GM23248 (cell line): ENCODE results near the gene LDB2. TPM values are rescaled to one million over a fixed set of nuclear protein-coding genes. Genes with fewer than 3 reads are reported as not detected.
A peak's percentile ranks its signal among the peaks of the same experiment; 100 is the strongest.

Experiments
- DNase-seq: peaks from one replicate; pipeline ENCODE4 v3.0.0-alpha.2; 2015
- H2AFZ ChIP-seq: fragments of 200-600 bp; sonication (generic); 2 replicates; pipeline ENCODE4 v1.6.1; 2016; ENCODE audit warnings: antibody characterized with exemption
- H3F3A ChIP-seq: fragments of 200-600 bp; sonication (generic); 2 replicates; pipeline ENCODE4 v1.6.1; 2016; ENCODE audit warnings: mild to moderate bottlenecking, antibody characterized with exemption, mixed run types; ENCODE audit not compliant: insufficient read depth
- H3K27ac ChIP-seq: fragments of 200-600 bp; sonication (generic); 2 replicates; pipeline ENCODE4 v1.5.1; 2016; ENCODE audit warnings: mild to moderate bottlenecking
- H3K27me3 ChIP-seq: fragments of 200-600 bp; sonication (generic); replicated peaks from 2 replicates; pipeline ENCODE4 v1.6.1; 2016; ENCODE audit warnings: mild to moderate bottlenecking; ENCODE audit not compliant: insufficient read depth
- H3K36me3 ChIP-seq: fragments of 200-600 bp; sonication (generic); 2 replicates; pipeline ENCODE4 v1.6.1; 2016; ENCODE audit warnings: low read depth, mild to moderate bottlenecking
- H3K4me1 ChIP-seq: fragments of 200-600 bp; sonication (generic); 2 replicates; pipeline ENCODE4 v1.6.1; 2016; ENCODE audit warnings: mild to moderate bottlenecking; ENCODE audit not compliant: insufficient read depth
- H3K4me2 ChIP-seq: fragments of 200-600 bp; sonication (generic); one replicate; pipeline ENCODE4 v1.6.1; 2016; ENCODE audit warnings: mild to moderate bottlenecking; ENCODE audit not compliant: unreplicated experiment
- H3K4me3 ChIP-seq: fragments of 200-600 bp; sonication (generic); 2 replicates; pipeline ENCODE4 v1.5.1; 2016; ENCODE audit warnings: mild to moderate bottlenecking
- H3K79me2 ChIP-seq: fragments of 200-600 bp; sonication (generic); 2 replicates; pipeline ENCODE4 v1.6.1; 2016; ENCODE audit warnings: mild to moderate bottlenecking; ENCODE audit not compliant: insufficient read depth
- H3K9ac ChIP-seq: fragments of 200-600 bp; sonication (generic); 2 replicates; pipeline ENCODE4 v1.6.1; 2016; ENCODE audit warnings: mild to moderate bottlenecking
- H3K9me2 ChIP-seq: fragments of 200-600 bp; sonication (generic); 2 replicates; pipeline ENCODE4 v1.6.1; 2016; ENCODE audit warnings: mixed run types, mild to moderate bottlenecking, moderate library complexity; ENCODE audit not compliant: insufficient read depth
- H3K9me3 ChIP-seq: fragments of 200-600 bp; sonication (generic); one replicate; pipeline ENCODE4 v1.6.1; 2017; ENCODE audit warnings: low read depth
- H4K20me1 ChIP-seq: fragments of 200-600 bp; sonication (generic); 2 replicates; pipeline ENCODE4 v1.6.0; 2016; ENCODE audit not compliant: insufficient read depth
- EZH2 ChIP-seq: fragments of 200-600 bp; sonication (generic); IDR thresholded peaks from 2 replicates; pipeline ENCODE4 v1.6.1; 2018; ENCODE audit warnings: antibody characterized with exemption, mild to moderate bottlenecking; ENCODE audit not compliant: insufficient read depth, poor library complexity, severe bottlenecking
- EZH2phosphoT487 ChIP-seq: fragments of 200-600 bp; sonication (generic); IDR thresholded peaks from 2 replicates; pipeline ENCODE4 v1.6.1; 2018; ENCODE audit warnings: antibody characterized with exemption, moderate library complexity, mild to moderate bottlenecking, low read depth; ENCODE audit not compliant: insufficient read depth
- WGBS, 2 experiments: methylation state at CpG; one replicate each; pipeline ENCODE4 v1.1.6; 2015 to 2017; ENCODE audit warnings: low lambda C conversion rate in 2 of 2, low coverage in 1 of 2; ENCODE audit errors: missing lambda C conversion rate in 2 of 2; 5-methylcytosine and 5-hydroxymethylcytosine counted together
- in situ Hi-C: fragments of 300-500 bp; cut with MboI; formaldehyde crosslinking; loops from 2 replicates; pipeline ENCODE4 v1.15.0; 2020
- polyA plus RNA-seq: library from polyadenylated mRNA; unstranded; fragments of >200 nt; fragmentation: Nextera tagmentation; extraction: Ambion mirVana; gene quantifications from 2 replicates; pipeline ENCODE4 v1.2.1, GENCODE V29; 2016
- total RNA-seq: library from RNA; depleted of rRNA; stranded (reverse); fragments of >200 nt; shearing (Covaris generic); gene quantifications from 2 replicates; pipeline ENCODE4 v1.2.3, GENCODE V29; 2014

LDB2 gene
- total and polyA plus RNA-seq, 2 experiments from 2014 or later: 52.8 to 76.6 TPM

GRCh38 chr4:16764622-16765021, 133.8 kb downstream of the LDB2 start:
- WGBS, 2 experiments: 84 to 86% methylated on average over 6 of the region's 6 CpGs
- Histone ChIP-seq H3K9me3 (no peaks in the 10 kb centered on the region), H3K27ac (no peak overlapping the region), H3K9me2 (no peaks in the 10 kb centered on the region), H4K20me1 (no peaks in the 10 kb centered on the region), H3K4me2 (no peak overlapping the region), H3K4me3 (no peak overlapping the region), H3K36me3 (no peaks in the 10 kb centered on the region), H3F3A (peaks cover 31% of the 10 kb centered on the region), H3K27me3 (no peaks in the 10 kb centered on the region), H3K79me2 (peaks cover 28% of the 10 kb centered on the region), H2AFZ (no peak overlapping the region), H3K9ac (no peak overlapping the region), H3K4me1 (peaks cover 28% of the 10 kb centered on the region)
- in situ Hi-C loops: no loop called here
- no peak for TF ChIP-seq EZH2phosphoT487
- TF ChIP-seq EZH2: no peak
- DNase-seq: peak; percentile 40

GRCh38 chr4:16760617-16761363, 137.7 kb downstream of the LDB2 start:
- peaks cover 26% of the 10 kb centered on the region for H3K79me2 ChIP-seq
- no peaks in the 10 kb centered on the region for H3K9me3 ChIP-seq
- in situ Hi-C loops: no loop called here
- no peak overlapping the region for H3K4me2 ChIP-seq
- WGBS, 2 experiments: 77 to 78% methylated on average over 6 of the region's 6 CpGs
- H3K9me2 ChIP-seq: no peaks in the 10 kb centered on the region
- peaks cover 39% of the 10 kb centered on the region for H3F3A ChIP-seq
- no peak overlapping the region for H3K27ac ChIP-seq
- no peak for DNase-seq
- H2AFZ ChIP-seq: no peak overlapping the region
- H4K20me1 ChIP-seq: no peaks in the 10 kb centered on the region
- TF ChIP-seq EZH2: no peak
- TF ChIP-seq EZH2phosphoT487: no peak
- H3K36me3 ChIP-seq: peaks cover 4% of the 10 kb centered on the region; the same call in 1 of the 2 replicates
- no peak overlapping the region for H3K9ac ChIP-seq
- H3K4me3 ChIP-seq: no peak overlapping the region
- H3K27me3 ChIP-seq: no peaks in the 10 kb centered on the region
- peaks cover 48% of the 10 kb centered on the region for H3K4me1 ChIP-seq

GRCh38 chr4:16759931-16760582, 138.4 kb downstream of the LDB2 start:
- 64 to 70% methylated on average over 5 of the region's 5 CpGs for WGBS, 2 experiments
- Histone ChIP-seq H3K9me2 (no peaks in the 10 kb centered on the region), H3K9me3 (no peaks in the 10 kb centered on the region), H3K27me3 (no peaks in the 10 kb centered on the region), H3K79me2 (peaks cover 26% of the 10 kb centered on the region), H3K4me2 (no peak overlapping the region), H3K9ac (no peak overlapping the region), H3K4me3 (no peak overlapping the region), H2AFZ (no peak overlapping the region), H3F3A (peaks cover 39% of the 10 kb centered on the region), H4K20me1 (no peaks in the 10 kb centered on the region), H3K27ac (no peak overlapping the region), H3K36me3 (peaks cover 4% of the 10 kb centered on the region; the same call in 1 of the 2 replicates), H3K4me1 (peaks cover 48% of the 10 kb centered on the region)
- DNase-seq: peak; percentile 20
- TF ChIP-seq EZH2phosphoT487 (no peak), EZH2 (no peak)
- in situ Hi-C loops: no loop called here

GRCh38 chr4:16758816-16759215, 139.6 kb downstream of the LDB2 start:
- H3K27ac ChIP-seq: no peak overlapping the region
- WGBS, 2 experiments: 81 to 84% methylated on average over 8 of the region's 8 CpGs
- no peak overlapping the region for H3K4me3 ChIP-seq
- H3K27me3 ChIP-seq: no peaks in the 10 kb centered on the region
- H3K4me2 ChIP-seq: no peak overlapping the region
- H3K9me2 ChIP-seq: no peaks in the 10 kb centered on the region
- no peaks in the 10 kb centered on the region for H4K20me1 ChIP-seq
- in situ Hi-C loops: no loop called here
- H2AFZ ChIP-seq: no peak overlapping the region
- H3K79me2 ChIP-seq: peaks cover 26% of the 10 kb centered on the region
- DNase-seq: no peak
- peaks cover 48% of the 10 kb centered on the region for H3K4me1 ChIP-seq
- peaks cover 34% of the 10 kb centered on the region for H3F3A ChIP-seq
- TF ChIP-seq EZH2 (no peak), EZH2phosphoT487 (no peak)
- H3K36me3 ChIP-seq: peaks cover 4% of the 10 kb centered on the region; the same call in 1 of the 2 replicates
- H3K9ac ChIP-seq: no peak overlapping the region
- no peaks in the 10 kb centered on the region for H3K9me3 ChIP-seq
